HTERT RPE-1 (cell line): ENCODE results near the gene CBX7.

Source experiments
- in situ Hi-C: fragments of 300-500 bp; cut with MboI; formaldehyde crosslinking; loops from 4 replicates; pipeline ENCODE4 v1.14.3; 2020; ENCODE audit warnings: low sequenced_read_pairs

Gene CBX7

DNA sequence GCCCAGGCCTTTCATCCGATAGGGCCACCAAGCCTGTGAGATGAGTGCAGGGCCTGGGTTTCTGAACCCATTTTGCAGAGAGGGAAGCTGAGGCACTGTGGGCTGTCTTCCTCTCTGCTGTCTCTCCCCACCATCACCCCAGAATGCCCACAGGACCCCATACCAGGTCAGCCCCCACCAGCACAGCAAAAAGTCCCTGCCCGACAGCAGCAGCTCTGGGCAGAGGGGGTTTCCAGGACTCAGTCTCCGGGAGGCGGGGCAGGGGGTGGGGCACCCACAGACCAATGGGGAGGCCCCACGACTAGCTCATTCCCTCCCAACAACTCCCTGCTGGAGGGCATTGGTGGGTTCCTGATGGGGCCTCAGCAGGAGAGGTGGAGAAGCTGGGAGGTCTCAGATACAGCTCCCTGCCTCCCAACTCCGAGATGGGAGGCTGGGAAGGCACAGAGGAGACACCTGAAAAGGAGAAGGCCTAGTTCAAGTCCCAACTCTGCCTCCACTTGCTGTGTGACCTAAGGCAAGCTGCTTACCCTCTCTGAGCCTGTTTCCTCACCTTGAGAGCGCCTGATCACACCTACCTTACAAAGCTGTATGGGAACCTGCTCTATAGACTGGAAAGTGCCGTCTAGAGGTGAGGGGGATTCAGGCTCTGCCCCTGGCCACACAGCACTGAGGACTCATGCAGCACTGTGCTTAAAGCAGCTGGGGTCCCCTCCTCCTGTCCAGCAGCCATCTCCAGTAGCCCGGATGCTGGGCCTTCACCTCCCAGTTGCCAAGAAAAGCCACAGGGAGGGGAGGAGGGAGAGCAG lies 3.5 kb downstream of the CBX7 start:
- in situ Hi-C loops = no loop called here

DNA sequence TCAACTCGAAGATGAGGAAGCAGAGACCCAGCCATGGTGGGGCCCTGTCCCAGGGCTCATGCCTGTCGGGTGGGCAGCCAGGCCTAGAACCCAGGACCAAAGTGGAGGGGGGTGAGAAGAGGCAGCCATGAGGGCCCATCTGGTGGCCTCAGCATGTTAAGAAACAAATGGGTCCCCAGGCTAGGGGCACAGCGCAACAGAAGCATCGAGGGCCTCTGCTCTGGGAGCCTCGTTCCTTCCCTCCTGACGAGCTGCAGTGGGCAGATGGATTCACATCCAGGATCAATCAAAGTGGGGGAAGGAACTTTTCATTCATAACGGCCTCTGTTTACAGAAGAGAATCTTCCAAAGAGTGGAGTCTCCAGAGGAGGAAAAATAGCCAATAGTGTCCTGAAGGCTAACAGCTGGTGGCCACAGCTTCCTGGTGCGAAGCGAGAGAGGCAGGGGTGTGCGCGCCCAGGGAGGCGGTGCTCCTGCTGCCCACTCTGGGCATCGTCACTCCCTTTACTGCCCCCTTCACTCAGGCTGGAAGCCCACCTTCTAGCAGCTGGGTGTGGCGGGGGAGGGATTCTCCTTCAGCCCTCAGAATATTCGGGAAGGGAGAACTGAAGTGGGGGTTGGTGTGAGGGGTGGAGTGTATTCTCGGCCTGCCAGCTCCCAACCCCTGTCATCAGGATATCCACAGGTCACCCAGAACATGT lies 4.3 kb downstream of the CBX7 start:
- in situ Hi-C loops = no loop called here

DNA sequence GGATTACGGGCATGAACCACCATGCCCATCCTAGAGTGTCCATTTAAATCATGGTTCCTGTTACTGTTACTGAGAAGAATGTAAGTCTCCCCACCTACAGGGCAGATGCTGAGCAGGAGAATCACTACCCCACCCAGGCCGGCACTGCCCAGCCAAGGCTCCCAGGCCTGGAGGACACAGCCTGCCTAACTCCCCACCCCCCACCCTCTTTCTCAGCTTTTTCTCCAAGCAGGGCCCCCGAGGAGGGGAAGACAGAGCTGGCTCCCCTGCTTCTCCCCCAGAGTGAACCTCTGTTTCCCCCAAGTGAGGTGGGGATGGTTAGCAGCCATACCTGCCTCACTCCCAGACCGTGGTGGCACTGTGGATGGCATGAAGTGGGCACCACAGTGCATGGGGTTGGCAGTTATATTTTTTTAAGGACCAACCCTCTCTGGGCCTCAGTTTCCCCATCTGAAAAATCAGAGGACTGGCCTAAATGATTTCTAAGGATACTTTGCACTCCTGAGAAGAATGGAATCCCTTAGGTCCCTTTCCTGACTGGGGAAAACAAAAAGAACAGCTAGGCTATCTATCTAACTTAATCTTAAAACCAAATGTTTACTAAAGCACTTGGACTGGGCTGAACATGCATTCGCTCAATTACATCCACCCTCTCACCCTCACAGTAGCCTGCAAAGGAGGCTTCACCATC lies 5.0 kb downstream of the CBX7 start:
- in situ Hi-C loops = no loop called here

DNA sequence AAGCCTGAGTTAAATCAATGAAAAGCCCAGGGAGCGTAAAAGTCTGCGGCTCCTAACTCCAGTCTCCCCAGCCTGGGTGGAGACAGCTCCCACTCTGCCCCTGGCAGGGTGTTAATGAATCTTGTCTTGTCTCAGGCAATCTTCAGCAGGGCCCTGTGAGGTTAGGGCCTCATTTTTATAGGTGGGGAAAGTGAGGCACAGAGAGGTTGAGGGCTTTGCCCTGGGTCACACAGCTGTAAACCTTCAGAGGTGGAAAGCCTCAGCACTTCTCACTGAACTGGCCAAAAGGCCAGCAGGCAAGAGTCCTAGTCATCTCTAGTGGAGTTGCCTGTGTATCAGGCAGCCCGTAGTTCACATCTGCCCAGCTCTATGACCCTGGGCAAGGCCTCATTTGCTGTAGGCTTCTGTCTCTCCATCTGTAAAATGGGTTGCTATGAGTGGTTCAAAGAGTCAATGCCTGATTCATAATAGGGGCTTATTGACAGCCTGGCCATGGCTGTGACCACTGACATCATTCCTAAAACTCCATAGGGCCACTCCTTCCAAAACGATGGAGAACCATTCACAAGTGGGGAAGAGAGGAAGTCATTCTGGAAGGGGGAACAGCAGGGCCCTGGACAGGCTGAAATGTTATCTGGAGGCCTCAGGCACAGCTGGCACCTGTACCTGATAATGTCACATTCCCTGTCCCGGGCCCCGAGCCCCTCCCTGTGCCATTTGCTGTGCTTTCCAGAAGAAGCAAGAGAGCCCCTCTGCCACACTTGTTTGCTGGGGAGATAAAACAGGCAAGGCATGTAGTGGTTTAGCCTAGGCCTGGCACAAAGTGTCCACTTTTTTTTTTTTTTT lies 6.0 kb downstream of the CBX7 start:
- in situ Hi-C loops = no loop called here

DNA sequence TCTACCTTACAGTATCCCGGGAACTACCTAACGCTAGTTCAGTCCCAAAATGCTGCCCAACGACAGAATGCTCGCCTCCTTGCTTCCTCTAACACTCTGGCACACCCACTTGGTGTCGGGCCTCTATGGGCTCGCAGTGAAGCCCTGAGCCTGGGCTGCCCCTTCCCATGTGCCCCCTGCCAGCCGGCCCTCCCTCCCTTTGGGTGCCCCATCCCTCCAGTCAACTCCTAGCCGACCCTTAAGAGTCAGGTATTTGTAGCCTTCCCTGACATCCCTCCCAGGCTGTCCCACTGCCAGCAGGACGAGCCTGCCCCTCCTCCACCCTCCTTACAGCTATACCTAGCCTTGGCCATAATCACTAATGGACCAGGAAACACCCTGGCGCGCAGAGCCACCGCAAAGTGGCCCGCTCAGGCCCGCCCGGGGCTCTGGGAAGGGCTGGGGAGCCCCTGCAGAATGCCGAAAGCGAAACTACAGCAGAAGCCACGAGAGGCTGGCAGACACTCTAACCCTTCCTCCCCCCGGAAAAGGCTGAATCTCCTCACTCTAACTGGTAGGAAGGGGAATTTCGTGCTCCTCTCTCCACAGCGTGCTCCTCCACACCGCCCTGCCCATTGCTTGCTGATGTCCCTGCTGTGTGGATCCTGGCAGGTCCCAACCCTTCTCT lies 8.2 kb downstream of the CBX7 start:
- in situ Hi-C loops = no loop called here

DNA sequence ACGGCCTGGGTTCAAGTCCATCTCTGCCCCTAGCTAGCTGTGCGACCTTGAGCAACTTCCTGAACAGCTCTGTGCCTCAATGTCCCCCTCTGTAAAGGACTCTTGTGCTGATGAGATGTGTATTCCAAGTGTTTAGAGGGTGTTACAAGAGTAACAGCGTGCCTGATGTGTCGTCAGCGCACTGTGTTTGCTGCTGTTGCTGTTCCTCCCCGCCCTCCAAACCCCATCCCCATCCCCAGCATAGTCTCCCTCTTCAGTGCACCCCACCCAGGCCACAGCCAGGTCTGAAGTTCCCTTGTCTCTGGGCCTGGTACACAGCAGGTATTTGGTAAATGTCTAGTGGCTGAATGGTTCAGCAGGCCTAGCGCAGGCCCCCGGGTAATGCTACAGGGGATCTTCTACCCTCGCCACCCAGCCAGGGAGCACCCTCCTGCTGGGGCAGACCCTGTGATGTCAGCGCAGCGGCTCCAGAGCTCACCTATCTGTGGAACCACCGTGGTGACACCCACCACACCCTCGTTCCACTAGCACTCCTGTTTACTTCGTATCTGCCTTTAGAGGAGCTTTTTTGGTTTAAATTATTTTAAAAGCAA lies 10.3 kb downstream of the CBX7 start:
- in situ Hi-C loops = no loop called here

DNA sequence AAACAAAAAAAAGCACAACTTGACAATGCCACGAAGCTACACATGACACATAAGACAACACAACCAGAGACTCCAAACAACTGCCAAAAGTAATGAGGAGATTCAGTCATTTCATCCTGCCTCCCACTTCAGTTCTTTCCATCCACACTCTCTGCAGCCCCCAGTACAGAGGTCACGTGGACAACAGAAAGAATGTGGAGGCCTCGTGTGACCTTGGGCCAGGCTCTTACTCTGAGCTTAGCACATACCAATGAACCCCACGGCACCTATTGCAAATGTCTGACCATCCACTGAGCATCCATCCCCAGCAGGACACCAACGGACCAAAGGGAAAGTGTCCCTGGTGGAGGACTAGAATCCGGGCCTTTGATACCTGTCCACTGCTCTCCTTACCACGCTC lies 12.5 kb downstream of the CBX7 start:
- in situ Hi-C loops = no loop called here

DNA sequence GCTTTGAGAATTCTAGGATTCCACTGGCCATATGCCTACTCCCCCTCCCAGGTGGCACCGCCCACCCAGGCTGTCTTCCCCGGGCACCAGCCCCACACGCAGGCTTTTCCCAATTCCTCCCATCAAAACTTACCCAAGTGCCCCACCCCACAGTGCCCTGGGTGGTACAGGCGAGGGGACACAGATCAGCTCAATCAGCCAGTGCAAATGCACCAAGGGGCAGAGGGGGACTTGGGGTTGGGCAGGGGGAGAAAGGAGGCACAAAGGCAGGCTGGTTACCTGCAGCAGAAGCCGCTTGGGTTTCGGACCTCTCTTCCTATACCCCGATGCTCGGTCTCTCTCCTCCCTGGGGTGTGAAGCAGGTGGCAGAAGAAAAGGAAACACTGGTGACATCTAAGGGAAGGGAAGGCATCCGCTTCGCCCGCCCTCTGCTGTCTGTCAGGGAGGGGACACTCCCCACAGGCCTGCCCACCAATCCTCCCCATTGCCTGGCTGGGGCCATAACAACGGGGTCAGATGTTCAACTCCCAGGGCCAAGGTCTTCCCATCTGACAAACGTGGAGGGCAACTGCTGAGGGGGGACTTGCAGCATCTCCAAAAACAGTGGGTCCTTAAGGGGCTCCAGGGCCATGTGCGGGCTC lies 14.0 kb downstream of the CBX7 start:
- in situ Hi-C loops = no loop called here

DNA sequence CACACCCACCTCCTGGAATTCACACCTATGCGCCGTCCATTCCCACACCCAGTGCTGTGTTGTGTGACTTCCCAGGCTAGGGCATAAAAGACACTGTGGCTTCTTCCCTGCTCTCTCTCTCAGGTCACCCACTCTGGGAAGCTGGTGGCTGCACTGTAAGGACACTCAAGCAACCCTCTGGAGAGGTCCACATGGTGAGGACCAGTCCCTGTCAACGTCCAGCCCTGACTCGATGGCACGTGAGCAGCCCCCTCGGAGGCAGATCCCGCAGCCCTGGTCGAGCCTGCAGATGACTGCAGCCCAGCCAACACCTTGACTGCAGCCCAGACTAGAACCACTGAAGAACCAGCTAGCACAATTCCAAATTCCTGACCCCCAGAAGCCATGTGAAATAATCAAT lies 16.2 kb downstream of the CBX7 start:
- in situ Hi-C loops = no loop called here

DNA sequence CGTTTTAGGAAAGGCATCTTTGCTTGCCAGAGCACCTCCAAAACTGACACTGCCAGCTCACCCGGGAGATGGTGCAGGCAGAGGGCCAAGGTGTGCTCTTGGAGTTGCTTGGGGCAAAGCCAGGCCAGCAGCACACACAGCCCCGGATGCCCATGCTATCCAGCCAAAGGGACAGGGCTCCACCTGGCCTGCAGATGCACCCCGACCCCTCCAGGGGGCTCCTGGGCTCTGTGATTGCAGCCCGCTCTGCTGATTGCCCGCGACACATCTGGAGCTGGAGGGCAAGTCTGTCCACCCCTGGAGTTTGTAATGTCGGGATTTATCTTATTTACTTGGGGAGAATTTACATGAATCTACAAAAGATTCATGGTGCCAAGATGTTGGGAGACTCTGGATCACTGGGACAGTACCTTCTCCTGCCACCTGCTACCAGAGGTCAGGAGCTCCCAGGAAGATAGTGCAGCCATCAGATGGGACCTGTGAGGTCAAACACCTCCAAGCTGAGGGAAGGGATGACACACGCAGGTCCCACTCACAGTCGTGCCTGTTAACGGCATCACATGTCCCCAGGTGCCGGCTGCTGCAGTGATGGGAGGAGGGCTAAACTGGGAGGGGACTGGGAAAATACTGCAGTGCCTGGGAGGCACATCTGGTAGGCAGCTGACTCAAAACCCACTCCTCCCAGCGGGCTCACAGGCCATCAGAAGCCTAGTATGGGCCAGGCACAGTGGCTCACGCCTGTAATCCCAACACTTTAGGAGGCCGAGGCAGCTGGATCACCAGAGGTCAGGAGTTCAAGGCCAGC lies 17.2 kb downstream of the CBX7 start:
- in situ Hi-C loops = no loop called here

DNA sequence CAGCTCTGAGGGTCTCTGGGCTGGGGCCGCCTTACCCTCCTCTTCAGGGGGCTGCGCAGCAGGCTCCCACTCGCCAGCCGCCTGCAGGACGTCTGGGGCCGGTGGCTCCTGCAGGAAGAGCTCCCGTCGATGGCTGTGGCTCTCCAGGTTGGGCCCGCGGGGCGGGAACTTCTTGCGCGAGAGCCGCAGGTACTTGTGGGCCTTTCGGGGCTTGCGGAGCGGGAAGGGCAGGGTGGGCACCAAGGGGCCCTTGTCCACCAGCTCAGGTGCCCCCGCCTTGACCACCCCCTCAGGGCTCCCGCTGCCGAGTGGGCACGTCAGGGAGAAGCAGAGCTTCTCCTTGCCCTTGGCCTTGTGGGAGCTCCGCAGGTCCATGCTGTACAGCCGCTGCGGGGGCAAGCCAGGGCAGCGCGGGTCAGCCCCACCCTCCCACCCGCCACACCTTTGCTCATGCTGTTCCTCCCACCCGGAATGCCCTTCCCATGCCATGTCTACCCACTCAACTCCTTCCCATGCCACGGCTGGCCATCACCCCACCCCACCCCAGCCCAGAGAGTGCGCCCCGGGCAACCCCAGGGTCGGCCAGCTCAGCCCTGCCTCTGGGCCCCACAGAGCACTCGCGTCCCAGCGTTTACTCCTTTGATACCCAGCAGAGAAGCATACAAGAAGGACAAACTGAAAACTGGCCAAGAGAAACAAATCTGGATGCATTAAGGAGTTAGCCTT lies 18.0 kb downstream of the CBX7 start:
- in situ Hi-C loops = no loop called here

DNA sequence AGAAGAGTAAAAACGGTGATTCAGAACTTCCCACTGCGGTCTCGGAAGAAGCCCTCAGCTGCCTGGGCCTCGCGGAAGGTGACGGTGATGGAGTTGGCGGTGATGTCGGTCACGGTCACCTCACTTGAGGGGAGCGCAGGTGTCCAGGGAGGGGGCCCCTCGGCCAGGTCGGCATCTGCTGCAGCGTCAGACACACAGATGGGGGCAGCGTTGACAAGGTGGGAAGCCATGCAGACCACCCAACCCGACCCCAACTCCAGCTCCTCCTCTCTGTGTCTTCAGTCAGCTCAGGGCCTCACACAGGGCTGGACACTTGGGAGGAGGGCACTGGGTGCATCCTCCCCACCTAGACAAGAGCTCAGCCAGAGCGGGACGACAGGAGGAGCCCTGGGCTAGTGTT lies 18.6 kb downstream of the CBX7 start:
- in situ Hi-C loops = no loop called here

DNA sequence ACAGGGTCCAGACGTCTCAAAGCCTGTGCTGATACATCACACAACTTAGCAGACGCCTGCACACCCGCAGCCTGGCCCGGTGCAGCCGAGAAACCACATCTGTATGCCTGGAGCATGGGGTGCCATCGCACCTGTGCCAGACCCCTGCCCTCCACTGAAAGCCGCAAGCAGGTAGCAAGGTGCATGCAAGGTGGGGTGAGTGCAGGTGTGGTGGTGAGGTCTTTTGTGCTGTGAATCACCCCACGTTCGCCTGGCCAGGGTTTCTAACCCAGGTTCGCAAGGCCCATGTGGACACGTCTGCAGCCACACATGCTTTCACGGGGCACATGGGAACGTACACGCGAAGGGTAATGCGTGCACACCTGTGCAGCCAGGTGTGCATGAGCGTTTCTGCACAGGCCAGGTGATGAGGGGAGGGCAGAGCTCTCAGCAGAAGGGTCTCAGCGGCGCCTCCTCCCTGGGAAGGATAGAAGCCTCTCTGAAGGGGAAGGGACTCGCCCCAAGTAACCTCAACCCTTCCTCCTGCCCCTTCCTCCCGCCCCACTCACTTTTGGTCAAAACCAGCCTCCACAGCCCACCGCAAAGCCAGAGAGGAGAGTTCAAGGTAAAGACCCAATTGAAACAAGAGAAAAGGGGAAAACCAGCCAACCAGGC lies 19.5 kb downstream of the CBX7 start:
- in situ Hi-C loops = no loop called here

DNA sequence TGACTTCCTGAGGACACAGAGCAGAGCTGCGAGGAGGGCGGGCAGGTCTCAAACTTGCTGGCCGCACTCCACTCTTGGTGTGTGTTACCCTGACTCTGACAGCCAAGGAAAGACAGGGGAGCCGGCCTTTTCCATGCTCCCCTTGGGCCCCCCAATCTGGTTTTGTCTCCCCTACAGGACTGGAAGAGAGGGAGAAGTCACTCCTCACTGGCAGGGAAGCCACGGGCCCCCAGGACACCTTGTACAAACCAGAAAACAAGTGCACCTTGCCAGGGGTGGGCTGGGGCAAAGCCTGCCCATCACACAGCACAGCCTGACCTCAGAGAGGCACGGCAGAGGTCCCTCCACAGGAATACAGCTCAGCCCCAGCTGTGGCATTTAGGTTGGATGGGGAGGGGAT lies 20.2 kb downstream of the CBX7 start:
- in situ Hi-C loops = no loop called here

DNA sequence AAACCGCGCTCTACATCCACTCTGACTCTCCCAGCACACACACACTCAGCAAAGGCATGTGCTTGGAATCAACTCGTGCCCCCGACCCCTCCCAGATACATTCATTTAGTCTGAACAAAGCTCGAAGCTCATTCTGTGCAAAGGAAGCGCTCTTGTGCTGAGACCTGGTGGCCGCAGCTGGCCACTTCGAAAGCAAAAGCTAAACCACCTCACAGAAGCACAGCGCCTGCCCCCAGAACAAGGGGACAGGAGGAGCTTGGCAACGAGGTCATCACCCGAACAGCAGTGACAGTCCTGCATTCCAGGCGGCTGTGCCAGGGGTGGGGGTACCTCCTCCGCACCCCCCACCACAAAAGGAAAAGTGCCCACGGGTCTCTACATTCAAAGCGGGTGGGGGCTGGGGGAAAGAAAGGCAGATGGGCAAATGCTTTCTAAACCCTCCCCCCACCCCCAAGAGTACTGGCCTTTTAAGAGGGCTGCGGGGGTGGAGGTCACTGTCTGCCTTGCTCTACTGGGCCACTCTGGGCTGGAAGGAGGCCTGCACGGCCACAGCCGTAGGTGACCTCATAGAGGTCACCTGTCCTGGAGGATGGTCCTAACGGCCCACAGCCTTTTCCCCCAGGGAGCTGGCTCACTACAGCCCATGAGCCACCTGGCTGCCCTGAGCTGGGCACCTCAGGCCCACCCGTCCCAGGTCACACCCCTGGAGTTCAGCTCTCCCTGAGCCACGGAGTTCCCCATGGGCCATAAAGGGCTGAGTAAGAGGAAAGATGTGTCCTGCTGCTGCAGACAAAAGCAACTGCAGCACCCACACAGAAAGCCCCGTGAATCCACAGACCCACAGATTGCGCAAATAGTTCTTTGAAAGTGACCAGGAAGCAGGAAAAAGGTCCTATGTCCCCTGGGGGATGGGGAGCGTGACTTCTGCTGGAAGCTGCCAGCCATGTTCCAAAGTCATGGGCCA lies 21.3 kb downstream of the CBX7 start:
- in situ Hi-C loops = no loop called here

DNA sequence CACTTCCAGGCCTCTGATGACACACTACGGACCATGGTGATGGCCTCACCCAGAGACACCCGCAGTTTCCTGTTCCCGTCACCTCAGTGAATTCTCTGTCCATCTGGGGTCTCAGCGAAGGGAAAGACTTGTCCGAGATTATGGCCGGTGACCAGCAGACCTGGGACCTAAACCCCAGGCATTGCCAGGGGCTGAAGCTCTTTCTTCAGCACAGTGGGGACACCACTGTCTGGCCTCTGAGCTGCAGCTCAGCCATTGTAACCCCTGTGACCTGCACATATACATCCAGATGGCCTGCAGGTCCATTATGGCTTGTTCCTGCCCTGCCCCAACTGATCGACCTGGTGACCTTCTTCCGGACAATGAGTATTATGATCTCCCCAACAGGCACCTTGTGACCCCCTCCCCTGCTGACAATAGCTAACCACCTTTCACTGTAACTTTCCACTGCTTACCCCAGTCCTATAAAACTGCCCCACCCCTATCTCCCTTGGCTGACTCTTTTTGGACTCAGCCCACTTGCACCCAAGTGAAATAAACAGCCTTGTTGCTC lies 22.3 kb downstream of the CBX7 start:
- in situ Hi-C loops = no loop called here
